ENCODE data around the gene SPDYE17. TPM values are rescaled to one million over a fixed set of nuclear protein-coding genes. Genes with fewer than 3 reads are reported as not detected.

The SPDYE17 gene
- total and polyA plus RNA-seq, 8 donors = not detected

Other genes starting within 250 kb of the SPDYE17 start
- under 1 TPM in 5 of 6 donors, not detected in 1; 0.31 to 0.87 (median 0.37) TPM for gene SPDYE18, start 30.2 kb upstream of the SPDYE17 start, total RNA-seq
- gene SPDYE18, start 30.2 kb upstream of the SPDYE17 start, polyA plus RNA-seq = under 1 TPM; 0.49 to 0.70 TPM
- 1 to 10 TPM; 2.5 to 7.1 (median 3.3) TPM for gene CCDC146, start 90.3 kb upstream of the SPDYE17 start, total RNA-seq
- 1 to 10 TPM; 3.3 to 7.9 TPM for gene CCDC146, start 90.3 kb upstream of the SPDYE17 start, polyA plus RNA-seq
- 10 to 100 TPM in 1 of 6 donors, 1 to 10 TPM in 5; 1.3 to 11.8 (median 4.2) TPM for gene FGL2, start 167.5 kb upstream of the SPDYE17 start, total RNA-seq
- 1 to 10 TPM in 1 of 2 donors, under 1 TPM in 1; 0.68 to 2.4 TPM for gene FGL2, start 167.5 kb upstream of the SPDYE17 start, polyA plus RNA-seq